Pancreas (tissue), 10 donors: ENCODE results near the gene ADAM15. TPM values are rescaled to one million over a fixed set of nuclear protein-coding genes. Genes with fewer than 3 reads are reported as not detected.

Experiments
- ATAC-seq, 4 donors: fragments of 200-7000 bp; cut with Tn5 transposase; one replicate each; pipeline versions ENCODE4 v1.8.0 to v1.9.1; 2020; ENCODE audit warnings: mild to moderate bottlenecking in 4 of 4, moderate library complexity in 4 of 4
- DNase-seq, 6 donors: peaks; one replicate each; pipeline ENCODE4 v3.0.0-alpha.2; 2020
- FAIRE-seq: peaks from 2 replicates; lab custom pipeline; 2012; peaks lifted over from hg19 to GRCh38; lab: Jason Lieb, UNC
- H3K27ac ChIP-seq, 4 donors: fragments of 200-600 bp; sonication (generic); 1 replicate in 3 of 4; 2 replicates in 1 of 4; pipeline versions ENCODE4 v1.5.0 to v1.8.0; 2020
- H3K27me3 ChIP-seq, 4 donors: fragments of 200-600 bp; one replicate each; pipeline ENCODE4 v1.8.0; 2021
- H3K36me3 ChIP-seq, 3 donors: fragments of 200-600 bp; sonication (generic) in 1 of 3; one replicate each; pipeline versions ENCODE4 v1.5.0 to v1.8.0; 2020 to 2021
- H3K4me1 ChIP-seq, 3 donors: fragments of 200-600 bp; one replicate each; pipeline ENCODE4 v1.8.0; 2021
- H3K4me3 ChIP-seq, 4 donors: fragments of 200-600 bp; sonication (generic) in 2 of 4; one replicate each; pipeline versions ENCODE4 v1.5.0 to v1.8.0; 2020 to 2021
- H3K9me3 ChIP-seq, 4 donors: fragments of 200-600 bp; one replicate each; pipeline ENCODE4 v1.8.0; 2021
- WGBS, 2 donors: extraction: QIAGEN DNeasy Blood & Tissue Kit; methylation state at CpG; one replicate each; pipeline ENCODE4 v1.1.7; 2013; 5-methylcytosine and 5-hydroxymethylcytosine counted together
- intact Hi-C, 3 donors: fragments of 100-400 bp; cut with DNase I; formaldehyde crosslinking; loops; one replicate each; pipeline versions ENCODE4 v1.11.1 to v1.14.2; 2022
- polyA plus RNA-seq, 2 donors: library from polyadenylated mRNA; stranded (reverse); fragments of 200-250 nt; gene quantifications; one replicate each; pipeline ENCODE4 v1.2.3, GENCODE V29; 2013
- total RNA-seq, 6 donors: library from RNA; stranded (reverse); fragmentation: NEBNext Ultra II Directional in 4 of 6; extraction: Animal tissue kit (Norgen Biotek cat#: 25700) in 4 of 6; gene quantifications; one replicate each; pipeline versions ENCODE4 v1.2.1 to v1.2.4, GENCODE V29; 2021 to 2023
- TF ChIP-seq, protein P1 (sequence below), 4 donors: fragments of 200-600 bp; sonication (generic) in 3 of 4; IDR thresholded peaks; one replicate each; pipeline versions ENCODE4 v1.5.0 to v1.8.0; 2021; ENCODE audit warnings: antibody characterized with exemption in 4 of 4
- donor health status: healthy with polysubstance abuse.
- donor health status: DM: no; HTN: no; CAD: no; lungs with moderate emphysema.
- donor health status: DM: no; HTN: no; CAD: no.
- donor health status: control.
- donor health status: control.
- donor health status: Bipolar disorder and iron deficiency.
- donor health status: DM: yes; HTN: yes; CAD: no.
- donor health status: DM: no; HTN: no; CAD: no.
- donor health status: DM: no; HTN: no; CAD: no.
- donor health status: DM: yes; HTN: yes; CAD: no.

Gene ADAM15
- total and polyA plus RNA-seq, 8 donors: 23.7 to 125 (median 35.2) TPM

DNA sequence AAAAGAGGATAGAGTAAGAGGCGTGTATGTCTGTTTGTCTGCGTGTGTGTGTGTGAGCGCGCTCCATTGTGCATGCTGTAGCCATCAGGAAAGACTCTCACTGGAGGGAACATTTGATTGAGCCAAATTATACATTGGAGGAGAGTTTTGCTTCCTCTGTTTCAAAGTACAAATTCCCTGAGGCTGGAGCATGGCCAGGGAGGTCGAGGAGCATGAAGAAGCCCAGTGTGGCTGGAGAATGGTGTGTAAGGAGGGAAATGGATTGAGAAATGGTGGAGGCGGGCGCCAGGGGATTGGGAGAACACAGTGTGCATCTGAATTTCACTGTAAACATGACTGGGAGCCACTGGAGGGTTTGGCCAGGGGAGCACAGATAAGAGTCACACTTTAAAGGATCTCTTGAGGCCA lies 54.5 kb downstream of the ADAM15 start:
- intact Hi-C loops: loop anchor here in 1 of 3 donors (10.0 kb wide), 1 partner anchor 59 kb away; no protein-coding TSS in a partner anchor
- TF ChIP-seq, protein P1, sequence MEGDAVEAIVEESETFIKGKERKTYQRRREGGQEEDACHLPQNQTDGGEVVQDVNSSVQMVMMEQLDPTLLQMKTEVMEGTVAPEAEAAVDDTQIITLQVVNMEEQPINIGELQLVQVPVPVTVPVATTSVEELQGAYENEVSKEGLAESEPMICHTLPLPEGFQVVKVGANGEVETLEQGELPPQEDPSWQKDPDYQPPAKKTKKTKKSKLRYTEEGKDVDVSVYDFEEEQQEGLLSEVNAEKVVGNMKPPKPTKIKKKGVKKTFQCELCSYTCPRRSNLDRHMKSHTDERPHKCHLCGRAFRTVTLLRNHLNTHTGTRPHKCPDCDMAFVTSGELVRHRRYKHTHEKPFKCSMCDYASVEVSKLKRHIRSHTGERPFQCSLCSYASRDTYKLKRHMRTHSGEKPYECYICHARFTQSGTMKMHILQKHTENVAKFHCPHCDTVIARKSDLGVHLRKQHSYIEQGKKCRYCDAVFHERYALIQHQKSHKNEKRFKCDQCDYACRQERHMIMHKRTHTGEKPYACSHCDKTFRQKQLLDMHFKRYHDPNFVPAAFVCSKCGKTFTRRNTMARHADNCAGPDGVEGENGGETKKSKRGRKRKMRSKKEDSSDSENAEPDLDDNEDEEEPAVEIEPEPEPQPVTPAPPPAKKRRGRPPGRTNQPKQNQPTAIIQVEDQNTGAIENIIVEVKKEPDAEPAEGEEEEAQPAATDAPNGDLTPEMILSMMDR (IDR thresholded peaks at IDR 0.05): no peak
- peak in 2 of 4 donors; percentile 18 to 31 for ATAC-seq
- no peak overlapping the region for H3K27ac ChIP-seq
- H3K27me3 ChIP-seq: no peaks in the 10 kb centered on the region
- WGBS, 2 donors: 68 to 70% methylated on average over 7 of the region's 7 CpGs
- no peak overlapping the region for H3K4me3 ChIP-seq
- DNase-seq: no peak
- H3K9me3 ChIP-seq: no peaks in the 10 kb centered on the region
- H3K36me3 ChIP-seq: no peaks in the 10 kb centered on the region
- FAIRE-seq: no peak
- H3K4me1 ChIP-seq: peaks cover 0 to 5% (median 0%) of the 10 kb centered on the region in 3 donors

GRCh38 chr1:155106862-155107261 lies 55.7 kb downstream of the ADAM15 start:
- peaks cover 0 to 5% (median 0%) of the 10 kb centered on the region in 3 donors for H3K4me1 ChIP-seq
- intact Hi-C loops: loop anchor here in 1 of 3 donors (10.0 kb wide), 1 partner anchor 58 kb away; no protein-coding TSS in a partner anchor
- FAIRE-seq (no peak), DNase-seq (no peak), ATAC-seq (no peak)
- no peak overlapping the region for H3K27ac ChIP-seq
- no peaks in the 10 kb centered on the region for H3K36me3 ChIP-seq
- no peaks in the 10 kb centered on the region for H3K27me3 ChIP-seq
- WGBS, 2 donors: 71 to 78% methylated on average over 6 of the region's 6 CpGs
- no peak overlapping the region for H3K4me3 ChIP-seq
- no peaks in the 10 kb centered on the region for H3K9me3 ChIP-seq
- TF ChIP-seq, protein P1 (IDR thresholded peaks at IDR 0.05): no peak

GRCh38 chr1:155107309-155108264 lies 56.5 kb downstream of the ADAM15 start:
- intact Hi-C loops: loop anchor here in 1 of 3 donors (10.0 kb wide), 1 partner anchor 57 kb away; no protein-coding TSS in a partner anchor
- no peak for ATAC-seq

GRCh38 chr1:155108296-155108695 lies 57.2 kb downstream of the ADAM15 start:
- intact Hi-C loops: loop anchor here in 1 of 3 donors (10.0 kb wide), 1 partner anchor 57 kb away; no protein-coding TSS in a partner anchor
- no peak overlapping the region for H3K4me3 ChIP-seq
- no peaks in the 10 kb centered on the region for H3K27me3 ChIP-seq
- TF ChIP-seq, protein P1 (IDR thresholded peaks at IDR 0.05): no peak
- DNase-seq (no peak), FAIRE-seq (no peak), ATAC-seq (no peak)
- no peaks in the 10 kb centered on the region for H3K9me3 ChIP-seq
- no peaks in the 10 kb centered on the region for H3K36me3 ChIP-seq
- peaks cover 0 to 5% (median 0%) of the 10 kb centered on the region in 3 donors for H3K4me1 ChIP-seq
- H3K27ac ChIP-seq: no peak overlapping the region
- 66% methylated on average over 5 of the region's 5 CpGs for WGBS, 2 donors

More at GRCh38 chr1:155107309-155108264, 56.5 kb downstream of the ADAM15 start:
- Histone ChIP-seq H3K36me3 (no peaks in the 10 kb centered on the region), H3K27me3 (no peaks in the 10 kb centered on the region), H3K9me3 (no peaks in the 10 kb centered on the region), H3K4me1 (peaks cover 0 to 5% (median 0%) of the 10 kb centered on the region in 3 donors), H3K27ac (no peak overlapping the region), H3K4me3 (no peak overlapping the region)
- 64 to 68% methylated on average over 12 of the region's 12 CpGs for WGBS, 2 donors
- no peak for DNase-seq
- no peak for FAIRE-seq
- TF ChIP-seq, protein P1 (IDR thresholded peaks at IDR 0.05): no peak
